Measurements from ENCODE around the gene DOCK6.

The DOCK6 gene

GRCh38 chr19:11246941-11247340 is 15.4 kb downstream of the DOCK6 start:
- DNase-seq = no peak

GRCh38 chr19:11244846-11245589 is 17.3 kb downstream of the DOCK6 start:
- DNase-seq = no peak

- no peak for DNase-seq
Observed at GRCh38 chr19:11243798-11244169, 18.5 kb downstream of the DOCK6 start.

GRCh38 chr19:11242864-11243797 is 19.2 kb downstream of the DOCK6 start:
- peak; percentile 66 for DNase-seq

GRCh38 chr19:11242025-11242424 is 20.3 kb downstream of the DOCK6 start:
- DNase-seq = no peak

- DNase-seq = no peak
Observed at GRCh38 chr19:11240008-11240444, 22.3 kb downstream of the DOCK6 start.

- no peak for DNase-seq
Observed at GRCh38 chr19:11239377-11240000, 22.8 kb downstream of the DOCK6 start, which contains the start of gene ANGPTL8. Gene ANGPTL8 (plus strand): TSS chr19:11239619. CDS start chr19:11239638, 19 bp downstream.

GRCh38 chr19:11238781-11239376 is 23.4 kb downstream of the DOCK6 start:
- no peak for DNase-seq

GRCh38 chr19:11238041-11238440 is 24.3 kb downstream of the DOCK6 start:
- DNase-seq = no peak

GRCh38 chr19:11237321-11237720 is 25.0 kb downstream of the DOCK6 start:
- DNase-seq = no peak

- no peak for DNase-seq
Observed at GRCh38 chr19:11236324-11237301, 25.7 kb downstream of the DOCK6 start.

GRCh38 chr19:11234486-11235075 is 27.7 kb downstream of the DOCK6 start:
- no peak for DNase-seq

- DNase-seq = no peak
Observed at GRCh38 chr19:11233073-11233472, 29.3 kb downstream of the DOCK6 start.

GRCh38 chr19:11232555-11232954 is 29.8 kb downstream of the DOCK6 start:
- no peak for DNase-seq

- no peak for DNase-seq
Observed at GRCh38 chr19:11230621-11231386, 31.5 kb downstream of the DOCK6 start.

- no peak for DNase-seq
Observed at GRCh38 chr19:11227195-11227886, 35.0 kb downstream of the DOCK6 start.

GRCh38 chr19:11226716-11227166 is 35.6 kb downstream of the DOCK6 start:
- no peak for DNase-seq

GRCh38 chr19:11225815-11226214 is 36.5 kb downstream of the DOCK6 start:
- no peak for DNase-seq

- no peak for DNase-seq
Observed at GRCh38 chr19:11225172-11225571, 37.2 kb downstream of the DOCK6 start.

All from fibroblast of skin of scalp (primary cell).